ENCODE results near the gene MLLT6.
"Not testable (repeated sequence)": the region's sequence is repeated elsewhere in the genome, so short reads cannot be mapped to it uniquely, and the experiment has no call there.

Gene MLLT6

GRCh38 chr17:38709104-38709820 is 4.2 kb downstream of the MLLT6 start:
- no peak for DNase-seq

- DNase-seq = no peak
These were observed 5.0 kb downstream of the MLLT6 start for GRCh38 chr17:38709864-38710603.

- no peak for DNase-seq
These were observed 5.5 kb downstream of the MLLT6 start for GRCh38 chr17:38710604-38710962.

GRCh38 chr17:38710985-38711384 is 5.9 kb downstream of the MLLT6 start:
- DNase-seq = no peak

GRCh38 chr17:38711792-38712571 is 6.9 kb downstream of the MLLT6 start:
- no peak for DNase-seq

- no peak for DNase-seq
These were observed 7.5 kb downstream of the MLLT6 start for GRCh38 chr17:38712593-38712992.

GRCh38 chr17:38713456-38714075 is 8.5 kb downstream of the MLLT6 start:
- DNase-seq = no peak

GRCh38 chr17:38715216-38715943 is 10.3 kb downstream of the MLLT6 start:
- peak; percentile 34 for DNase-seq

GRCh38 chr17:38716368-38717005 is 11.4 kb downstream of the MLLT6 start:
- no peak for DNase-seq

GRCh38 chr17:38717139-38717745 is 12.2 kb downstream of the MLLT6 start:
- DNase-seq = no peak

GRCh38 chr17:38719289-38719942 is 14.3 kb downstream of the MLLT6 start:
- no peak for DNase-seq

GRCh38 chr17:38719943-38720641 is 15.0 kb downstream of the MLLT6 start:
- DNase-seq = no peak

GRCh38 chr17:38720941-38721340 is 15.9 kb downstream of the MLLT6 start:
- no peak for DNase-seq

- no peak for DNase-seq
These were observed 16.7 kb downstream of the MLLT6 start for GRCh38 chr17:38721802-38722201.

- DNase-seq = no peak
These were observed 19.4 kb downstream of the MLLT6 start for GRCh38 chr17:38724337-38724988.

- DNase-seq = no peak
These were observed 20.0 kb downstream of the MLLT6 start for GRCh38 chr17:38725066-38725465.

- not testable (repeated sequence) for DNase-seq
These were observed 21.1 kb downstream of the MLLT6 start for GRCh38 chr17:38726145-38726544.

GRCh38 chr17:38727736-38728135 is 22.7 kb downstream of the MLLT6 start:
- peak; percentile 87 for DNase-seq

- DNase-seq = peak; percentile 83
These were observed 23.3 kb downstream of the MLLT6 start for GRCh38 chr17:38728290-38728831.

Measured in activated CD4-positive, alpha-beta T cell treated with anti-CD3 and anti-CD28 coated beads, Interleukin-2, Interleukin-6, amounts not matched to agents 100 ng/mL and 50 ng/mL, durations not matched to agents 16 hours and 8 hours (primary cell).